HG03135 (cell line): ENCODE measurements around the gene LRRC57.

ENCODE experiments used
- ATAC-seq: cut with Tn5 transposase; IDR thresholded peaks from one replicate; pipeline ENCODE4 v1.9.1; 2021; ENCODE audit warnings: mild to moderate bottlenecking, moderate library complexity; ENCODE audit not compliant: unreplicated experiment

The LRRC57 gene

DNA sequence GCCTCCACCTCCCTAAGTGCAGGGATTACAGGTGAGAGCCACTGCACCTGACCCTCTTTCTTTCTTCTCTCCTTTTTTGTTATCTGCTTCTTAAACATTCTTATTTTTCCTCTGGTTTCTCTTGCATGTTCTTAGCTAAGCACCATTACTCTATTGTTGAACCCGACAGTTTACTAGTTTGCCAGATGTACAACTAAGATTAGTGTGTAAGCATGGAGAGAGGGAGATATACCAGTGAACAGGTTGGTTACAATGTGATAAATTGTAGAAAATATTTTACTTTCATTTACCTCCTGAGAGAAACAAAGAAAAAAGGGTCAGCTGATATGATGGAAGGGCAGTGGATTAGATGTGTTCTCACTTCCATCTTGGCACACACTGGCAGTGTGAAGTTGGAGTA lies 5.0 kb upstream of the LRRC57 start:
- no peak for ATAC-seq

DNA sequence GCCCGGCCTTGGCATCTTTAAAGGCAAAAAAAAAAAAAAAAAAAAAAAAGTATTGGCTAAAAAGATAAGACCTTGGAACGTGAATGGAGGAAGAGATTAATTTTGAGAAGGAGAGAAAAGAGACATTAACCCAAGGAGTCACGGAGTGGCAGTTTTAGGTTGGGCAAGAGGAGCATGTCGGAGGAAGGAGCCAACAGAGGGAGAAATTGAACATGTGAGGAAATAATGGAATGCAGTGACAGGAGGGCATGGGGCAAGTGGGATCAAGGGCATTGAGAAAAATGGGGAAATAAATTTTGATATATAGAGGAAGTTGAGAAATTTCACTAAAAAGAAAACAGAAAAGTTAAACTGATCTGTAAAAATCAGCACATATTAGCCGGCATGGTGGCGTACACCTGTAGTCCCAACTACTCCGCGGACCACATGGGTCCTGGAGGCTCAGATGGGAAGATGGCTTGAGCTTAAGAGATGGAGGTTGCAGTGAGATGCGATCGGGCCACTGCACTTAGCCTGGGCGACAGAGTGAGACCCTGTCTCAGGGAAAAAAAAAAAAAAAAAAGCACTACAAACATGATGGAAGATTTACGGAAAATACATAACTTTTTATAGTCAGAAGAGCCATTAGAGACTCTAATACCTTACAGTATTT lies 1.3 kb upstream of the LRRC57 start:
- no peak for ATAC-seq

DNA sequence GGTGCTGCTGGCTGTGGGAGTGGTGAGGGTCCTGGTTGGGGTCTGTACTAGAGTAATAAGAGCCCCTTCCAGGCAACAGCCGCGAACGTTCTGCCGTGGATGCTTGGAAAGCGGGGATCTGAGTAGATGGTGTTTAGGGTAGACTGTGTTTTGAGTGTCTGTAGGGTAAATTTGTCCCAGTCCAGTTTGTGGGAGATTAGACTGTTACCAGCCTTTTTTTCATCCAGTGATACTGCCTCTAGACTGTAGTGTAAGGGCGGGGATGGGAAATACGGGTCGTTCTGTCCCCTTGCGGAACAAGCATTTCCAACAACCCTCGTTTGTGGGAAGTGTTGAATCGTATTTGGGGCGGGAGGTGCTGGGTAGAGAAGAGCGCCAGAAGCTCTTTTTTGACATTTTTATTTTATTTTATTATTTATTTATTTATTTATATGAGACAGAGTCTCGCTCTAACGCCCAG lies 469 bp upstream of the LRRC57 start:
- peak; percentile 32 for ATAC-seq

DNA sequence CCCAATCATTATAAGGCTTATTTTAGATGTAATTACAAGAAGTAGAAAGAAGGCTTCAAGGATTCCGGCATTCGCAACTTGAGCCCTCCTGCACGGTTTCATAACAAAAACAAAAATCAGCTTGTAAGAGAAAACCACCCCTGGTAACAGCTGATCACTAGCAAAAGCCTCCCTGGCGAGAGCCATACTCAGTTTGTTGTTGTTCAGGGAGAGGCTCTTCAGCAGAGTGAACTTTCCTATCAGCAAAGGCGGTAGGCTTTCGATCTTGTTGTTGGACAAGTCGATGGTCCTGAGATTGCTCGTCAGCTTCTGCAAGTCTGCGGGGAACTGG lies 710 bp downstream of the LRRC57 start:
- ATAC-seq, result peak; percentile 10

DNA sequence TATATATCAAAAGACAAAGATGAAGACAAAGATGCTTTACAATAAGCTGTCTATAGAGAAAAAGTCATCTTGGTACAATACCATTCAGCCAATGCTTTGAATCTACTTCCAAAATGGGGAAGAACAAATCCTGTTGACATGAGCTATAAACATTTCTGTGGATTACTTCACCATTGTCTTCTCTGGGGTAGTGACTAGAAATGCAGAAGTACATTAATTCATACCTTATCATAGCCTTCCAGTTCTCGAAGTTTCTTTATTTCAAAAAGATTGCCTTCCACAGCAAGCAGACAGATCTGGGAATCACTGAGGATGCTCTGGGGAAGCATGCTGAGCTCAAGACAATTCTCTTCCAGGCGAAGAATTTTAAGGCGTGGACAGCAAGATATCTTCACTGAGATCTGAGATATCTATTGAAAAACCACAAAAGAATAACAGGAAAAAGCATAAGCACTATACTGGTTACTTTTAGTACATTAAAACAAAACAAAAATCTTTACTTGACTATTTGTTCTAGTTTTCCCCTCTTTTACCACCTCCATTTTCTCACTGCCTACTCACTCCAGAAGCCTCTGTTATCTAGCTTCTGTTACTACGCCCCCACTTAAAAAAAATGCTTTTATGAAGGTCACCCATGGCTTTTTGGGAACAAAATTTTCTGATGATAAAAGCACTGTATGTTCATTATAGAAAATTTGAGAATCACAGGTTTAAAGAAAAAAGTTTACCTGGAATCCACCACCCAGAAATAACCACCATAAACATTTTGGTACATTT lies 3.6 kb downstream of the LRRC57 start:
- no peak for ATAC-seq

DNA sequence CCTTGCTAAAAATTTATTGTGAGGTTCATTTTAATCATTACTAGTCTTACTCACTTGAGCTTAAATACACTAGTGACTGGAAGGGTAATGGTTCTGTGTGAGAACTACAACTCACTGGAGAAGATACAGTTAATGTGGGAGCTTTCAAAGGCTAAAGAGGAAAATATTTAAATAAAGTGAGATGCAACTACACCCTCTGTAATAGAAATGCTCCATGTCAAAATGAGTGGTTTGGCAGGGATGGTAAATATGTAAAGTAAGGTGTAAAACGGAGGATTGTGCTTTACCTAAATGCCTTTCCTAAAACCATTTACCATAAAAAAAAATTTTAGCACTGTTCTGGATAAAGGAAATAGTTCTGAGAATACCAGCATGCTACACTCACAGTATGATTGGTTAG lies 15.3 kb downstream of the LRRC57 start:
- no peak for ATAC-seq

DNA sequence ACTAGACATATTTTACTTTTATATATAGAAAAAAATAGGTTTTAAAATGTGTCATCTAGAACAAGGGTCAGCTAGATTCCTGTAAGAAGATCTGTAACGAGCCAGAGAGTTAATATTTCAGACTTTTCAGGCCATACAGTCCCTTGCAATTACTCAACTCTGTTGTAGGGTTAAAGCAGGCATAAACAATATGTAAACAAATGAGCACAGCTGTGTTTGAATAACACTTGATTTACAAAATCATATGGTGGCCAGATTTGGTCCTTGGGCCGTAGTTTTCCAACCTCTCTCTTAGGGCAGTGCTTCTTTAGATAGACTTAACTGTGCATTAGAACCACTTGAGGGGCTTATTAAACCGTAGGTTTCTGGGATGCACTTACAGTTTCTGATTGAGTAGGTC lies 19.6 kb downstream of the LRRC57 start:
- no peak for ATAC-seq

DNA sequence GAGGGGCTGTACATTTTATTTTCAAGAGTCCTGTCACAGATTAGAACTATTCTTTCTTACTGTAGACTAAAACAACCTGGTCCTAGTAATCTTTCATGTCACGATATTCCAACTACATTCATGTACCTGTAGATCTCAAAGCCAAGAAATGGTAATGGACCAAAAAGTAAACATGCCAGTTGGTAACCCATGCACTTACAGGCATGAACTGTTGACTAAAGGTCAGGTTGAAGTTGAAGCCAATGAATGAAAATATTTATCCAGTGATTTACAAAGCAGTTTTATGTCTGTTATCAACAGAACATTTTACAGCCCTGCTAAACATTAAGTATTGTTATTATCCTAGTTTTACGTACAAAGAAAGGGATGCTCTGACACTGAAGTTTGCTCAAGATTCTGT lies 25.3 kb downstream of the LRRC57 start:
- no peak for ATAC-seq

DNA sequence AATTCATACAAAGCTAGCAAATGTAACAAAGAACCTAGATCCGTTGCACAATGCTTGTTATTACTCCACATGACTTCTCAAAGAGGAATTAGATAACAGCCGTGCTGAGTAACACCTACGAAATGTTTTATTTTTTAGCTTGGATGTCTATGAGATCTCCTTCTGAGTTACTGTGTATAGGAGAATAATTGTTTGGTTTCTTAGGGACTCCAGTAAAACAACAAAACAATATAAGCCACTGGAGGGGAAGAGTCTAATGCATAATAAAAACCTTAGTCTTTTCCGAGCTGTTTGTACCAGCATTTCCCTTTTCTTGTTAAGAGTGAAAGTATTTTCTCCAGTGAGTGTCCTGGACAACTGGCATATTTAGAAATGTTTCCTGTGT lies 37.6 kb downstream of the LRRC57 start:
- no peak for ATAC-seq

DNA sequence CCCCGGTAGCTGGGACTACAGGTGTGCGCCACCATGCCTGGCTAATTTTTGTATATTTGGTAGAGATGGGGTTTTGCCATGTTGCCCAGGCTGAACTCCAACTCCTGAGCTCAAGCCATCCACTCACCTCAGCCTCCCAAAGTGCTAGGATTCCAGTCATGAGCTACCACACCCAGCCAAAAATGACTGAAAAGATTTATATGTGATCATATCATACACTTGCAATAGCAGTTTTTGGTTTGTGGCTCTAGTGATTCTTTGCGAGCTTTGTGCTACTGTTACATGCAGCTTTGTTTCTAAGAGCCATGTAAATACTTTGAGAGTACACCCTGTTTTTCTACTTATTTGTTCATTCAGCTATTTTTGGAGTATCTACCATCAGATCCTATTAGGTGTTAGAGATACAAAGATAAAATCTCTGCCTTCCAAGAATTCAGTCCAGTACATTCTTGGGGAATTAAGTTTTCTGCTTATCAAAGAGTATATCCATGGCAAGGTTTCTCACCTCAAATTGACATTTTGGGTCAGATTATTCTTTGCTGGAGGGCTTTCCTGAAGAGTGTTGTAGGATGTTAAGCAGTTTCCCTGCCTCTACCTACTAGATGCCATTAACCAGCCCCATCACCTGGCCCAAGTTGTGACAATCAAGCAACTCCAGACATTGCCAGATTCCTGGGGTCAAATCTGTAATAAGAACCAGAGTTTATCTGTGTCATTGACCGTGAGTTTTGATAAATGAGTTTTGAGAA lies 38.2 kb downstream of the LRRC57 start:
- no peak for ATAC-seq

DNA sequence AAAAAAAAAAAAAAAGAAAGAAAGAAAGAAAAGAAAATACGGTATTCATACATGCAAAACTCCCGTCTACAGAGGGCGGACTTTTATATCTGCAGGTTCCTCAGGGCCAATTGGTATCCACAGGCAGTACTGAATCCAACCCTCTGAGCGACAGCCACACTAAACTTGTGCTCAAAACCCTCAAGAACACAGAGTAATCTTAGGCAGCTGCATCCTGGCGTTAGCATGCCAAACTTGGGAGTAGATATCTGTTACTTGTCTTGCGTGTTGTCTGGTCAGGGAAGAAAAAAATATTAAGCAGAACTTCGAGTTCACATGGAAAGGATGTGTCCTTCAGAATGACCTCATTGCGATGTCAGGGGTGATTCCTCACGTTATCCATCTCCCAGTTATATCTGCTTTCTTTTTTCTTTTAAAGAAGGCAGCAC lies 40.3 kb downstream of the LRRC57 start:
- ATAC-seq, result no peak

DNA sequence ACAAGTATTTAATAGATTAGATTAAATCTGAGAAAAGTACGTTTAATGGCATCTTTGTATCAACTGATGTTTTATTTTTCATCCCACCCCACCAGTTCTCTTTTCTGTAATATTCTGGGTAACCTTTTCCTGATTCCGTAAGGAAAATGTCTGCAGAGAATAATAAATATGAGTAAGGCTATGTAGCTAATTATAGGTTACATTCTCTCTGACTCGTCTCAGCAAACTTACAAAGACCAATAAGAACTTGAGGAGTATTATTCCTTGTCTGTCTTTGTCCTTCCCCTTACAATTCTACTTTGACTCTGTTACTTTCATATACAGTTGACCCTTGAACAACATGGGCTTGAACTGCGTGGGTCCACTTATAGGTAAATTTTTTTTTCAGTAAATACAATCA lies 41.1 kb downstream of the LRRC57 start:
- no peak for ATAC-seq

DNA sequence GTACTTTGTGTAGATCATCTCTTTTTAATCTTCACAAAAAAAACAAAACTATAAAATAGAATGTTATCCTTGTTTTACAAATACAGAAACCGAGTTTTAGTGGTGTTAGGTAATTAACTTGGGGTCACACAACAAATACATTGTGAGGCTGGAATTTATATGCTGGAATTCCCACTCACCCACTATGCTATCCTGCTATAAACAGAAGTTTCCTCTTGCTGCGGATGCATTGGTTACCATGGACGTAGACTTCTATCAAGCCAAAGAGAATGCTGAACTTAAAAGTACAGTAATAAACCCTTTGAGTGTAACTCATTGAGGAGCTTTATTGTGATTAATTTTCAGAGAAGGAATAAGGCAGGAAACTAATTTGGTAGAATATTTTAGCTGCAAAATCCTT lies 44.0 kb downstream of the LRRC57 start:
- ATAC-seq, result no peak

DNA sequence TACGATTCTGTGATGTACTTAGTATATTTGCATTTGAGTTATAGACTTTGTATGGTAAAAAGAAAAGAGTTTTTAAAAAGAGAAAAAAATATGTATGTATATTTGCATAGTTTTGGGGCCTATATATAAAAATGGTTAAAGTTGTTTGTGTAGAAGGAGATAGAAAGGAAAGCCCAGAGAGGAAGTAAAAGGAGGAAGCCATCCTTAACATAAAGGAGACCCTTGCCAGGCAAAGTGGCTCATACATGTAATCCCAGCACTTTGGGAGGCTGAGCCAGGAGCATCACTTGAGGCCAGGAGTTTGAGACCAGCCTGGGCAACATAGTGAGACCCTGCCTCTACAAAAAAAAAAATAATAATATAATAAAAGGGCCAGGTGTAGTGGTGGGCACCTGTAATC lies 44.8 kb downstream of the LRRC57 start:
- ATAC-seq, result no peak

DNA sequence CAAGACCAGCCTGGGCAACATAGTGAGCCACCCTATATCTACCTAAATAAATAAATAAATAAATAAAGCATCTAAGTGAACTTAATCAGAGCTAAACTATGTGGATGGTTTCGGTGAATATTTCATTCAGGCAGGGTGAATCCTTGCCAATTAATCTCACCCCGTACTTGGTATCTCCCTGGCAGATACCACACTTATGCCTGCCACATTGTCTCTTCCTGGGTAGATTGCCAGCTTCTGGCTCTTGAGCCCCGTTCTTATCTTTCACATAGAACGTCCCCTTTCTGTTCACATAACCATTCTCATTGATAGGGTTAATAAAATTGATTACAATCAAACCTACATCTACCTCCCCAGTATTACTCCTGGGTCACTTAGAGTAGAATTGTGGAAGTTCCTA lies 46.1 kb downstream of the LRRC57 start:
- no peak for ATAC-seq

DNA sequence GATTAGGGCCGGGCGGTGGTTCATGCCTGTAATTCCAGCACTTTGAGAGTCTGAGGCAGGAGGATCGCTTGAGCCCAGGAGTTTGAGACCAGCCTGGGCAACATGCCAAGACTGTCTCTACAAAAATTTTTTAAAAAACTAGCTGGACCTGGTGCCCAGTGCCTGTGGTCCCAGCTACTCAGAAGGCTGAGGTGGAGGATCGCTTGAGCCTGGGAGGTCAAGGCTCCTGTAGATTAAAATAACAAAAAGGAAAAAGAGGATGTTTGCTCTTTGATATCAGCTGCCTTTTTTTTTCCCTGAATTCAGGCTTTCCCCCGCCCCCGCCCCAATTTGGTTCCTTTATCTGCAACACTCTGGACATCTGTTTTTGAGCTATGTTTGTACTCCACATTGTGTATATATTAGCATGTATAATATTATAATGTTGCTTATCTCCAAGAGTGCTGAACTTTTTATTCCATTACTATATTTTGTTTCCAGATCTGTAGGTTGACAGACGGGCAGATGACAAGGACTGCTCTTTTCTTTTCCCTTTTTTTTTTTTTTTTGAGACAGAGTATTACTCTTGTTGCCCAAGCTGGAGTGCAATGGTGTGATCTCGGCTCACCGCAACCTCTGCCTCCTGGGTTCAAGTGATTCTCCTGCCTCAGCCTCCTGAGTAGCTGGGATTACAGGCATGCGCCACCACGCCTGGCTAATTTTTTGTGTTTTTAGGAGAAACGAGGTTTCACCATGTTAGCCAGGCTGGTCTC lies 48.6 kb downstream of the LRRC57 start:
- ATAC-seq, result no peak

DNA sequence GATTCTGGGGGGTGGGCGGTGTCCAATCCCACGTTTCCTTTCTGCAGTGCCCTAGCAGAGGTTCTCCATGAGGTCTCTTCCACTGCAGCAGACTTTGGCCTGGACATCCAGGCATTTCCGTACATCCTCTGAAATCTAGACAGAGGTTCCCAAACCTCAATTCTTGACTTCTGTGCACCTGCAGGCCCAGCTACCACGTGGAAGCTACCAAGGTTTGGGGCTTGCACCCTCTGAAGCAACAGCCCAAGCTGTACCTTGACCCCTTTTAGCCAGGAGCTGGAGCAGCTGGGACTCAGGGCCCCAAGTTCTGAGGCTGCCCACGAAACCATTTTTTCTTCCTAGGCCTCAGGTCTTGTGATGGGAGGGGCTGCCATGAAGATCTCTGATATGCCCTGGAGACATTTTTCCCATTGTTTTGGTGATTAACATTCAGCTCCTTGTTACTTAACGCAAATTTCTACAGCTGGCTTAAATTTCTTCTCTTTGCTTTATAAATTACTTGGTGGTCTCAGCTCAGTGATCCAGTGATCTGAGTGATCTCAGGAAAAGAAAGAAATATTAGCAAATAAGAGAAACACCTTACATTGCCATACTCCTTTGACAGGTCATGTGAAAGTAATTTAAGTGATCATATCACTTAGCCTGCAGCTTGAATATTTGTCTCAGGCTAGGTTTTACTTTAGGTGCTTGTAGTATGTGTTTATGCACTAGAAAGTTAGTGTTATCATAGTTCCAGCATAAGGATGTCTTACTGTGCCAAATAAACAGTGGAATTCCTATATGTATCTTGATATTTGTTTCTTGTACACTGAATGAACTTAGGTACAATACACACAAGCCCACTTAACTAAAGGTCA lies 50.2 kb downstream of the LRRC57 start:
- no peak for ATAC-seq

DNA sequence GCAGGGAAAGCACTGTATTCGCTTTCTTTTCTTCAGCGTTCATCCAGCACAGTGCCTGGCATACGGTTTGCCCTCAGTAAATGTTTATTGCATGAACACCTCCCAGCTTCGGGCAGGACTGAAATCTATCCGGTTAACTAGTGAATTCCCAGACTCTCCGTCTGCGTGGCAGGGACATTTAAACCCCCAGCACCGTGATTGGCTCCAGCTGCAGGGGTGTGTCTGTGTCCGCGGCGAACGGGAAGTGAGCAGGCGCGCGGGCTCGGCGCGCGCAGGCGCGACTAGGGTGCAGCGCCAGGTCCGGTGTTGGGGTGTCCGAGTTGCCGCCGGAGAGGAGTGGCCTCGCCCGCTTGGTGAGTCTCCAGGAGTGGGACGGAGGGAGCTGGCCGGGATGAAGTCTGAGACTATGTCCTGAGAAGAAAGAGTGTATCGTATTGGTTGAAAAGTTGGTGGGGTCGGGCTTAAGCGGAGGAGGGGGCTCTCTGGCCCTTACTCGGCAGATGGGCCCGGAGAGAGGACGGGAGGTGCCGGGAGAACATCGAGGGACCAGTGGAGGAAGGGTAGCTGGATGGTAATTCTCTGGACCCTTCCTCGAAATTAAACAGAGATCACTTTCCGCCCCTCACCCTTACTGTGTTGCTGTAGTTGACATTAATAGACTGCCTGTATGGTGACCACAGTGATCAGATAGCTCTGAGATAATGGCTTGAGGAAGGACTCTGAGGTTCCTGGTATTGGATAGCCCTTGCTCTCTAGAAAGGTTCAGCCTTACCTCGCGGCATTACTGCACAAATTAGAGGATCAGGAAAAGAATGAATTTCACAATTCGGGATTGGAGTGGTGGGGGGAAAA lies 53.0 kb downstream of the LRRC57 start, which contains the start of gene SNAP23:
SNAP23 (plus strand) TSS at position 274 of the 852 bp plus-strand sequence. CDS start 16,213 bp downstream, outside the sequence.
- ATAC-seq, result peak; percentile 70

DNA sequence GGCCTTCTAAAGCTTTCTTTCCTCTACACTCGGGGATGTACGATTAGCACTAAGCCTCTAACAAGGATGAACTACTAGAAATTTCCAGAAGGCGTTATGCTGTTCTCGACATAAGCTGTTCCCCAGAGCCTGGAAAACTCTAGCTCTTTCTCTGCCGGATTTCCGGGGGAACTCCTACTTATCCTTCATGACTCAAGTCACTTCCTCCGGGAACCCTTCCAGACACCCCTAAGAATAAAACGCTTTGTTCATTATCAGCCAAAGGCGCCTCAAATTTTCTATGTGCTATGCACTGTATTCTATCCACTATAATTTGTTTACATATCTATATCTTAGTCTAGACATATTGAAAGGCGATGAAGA lies 53.6 kb downstream of the LRRC57 start:
- ATAC-seq, result no peak
